Measurements from ENCODE around the gene SAG. TPM values are rescaled to one million over a fixed set of nuclear protein-coding genes. Genes with fewer than 3 reads are reported as not detected.

SAG gene
- total and polyA plus RNA-seq, 2 of the 13 experiments (the other 11 are each of a cell fraction or from before 2014, with no cell fraction given), result not detected

DNA sequence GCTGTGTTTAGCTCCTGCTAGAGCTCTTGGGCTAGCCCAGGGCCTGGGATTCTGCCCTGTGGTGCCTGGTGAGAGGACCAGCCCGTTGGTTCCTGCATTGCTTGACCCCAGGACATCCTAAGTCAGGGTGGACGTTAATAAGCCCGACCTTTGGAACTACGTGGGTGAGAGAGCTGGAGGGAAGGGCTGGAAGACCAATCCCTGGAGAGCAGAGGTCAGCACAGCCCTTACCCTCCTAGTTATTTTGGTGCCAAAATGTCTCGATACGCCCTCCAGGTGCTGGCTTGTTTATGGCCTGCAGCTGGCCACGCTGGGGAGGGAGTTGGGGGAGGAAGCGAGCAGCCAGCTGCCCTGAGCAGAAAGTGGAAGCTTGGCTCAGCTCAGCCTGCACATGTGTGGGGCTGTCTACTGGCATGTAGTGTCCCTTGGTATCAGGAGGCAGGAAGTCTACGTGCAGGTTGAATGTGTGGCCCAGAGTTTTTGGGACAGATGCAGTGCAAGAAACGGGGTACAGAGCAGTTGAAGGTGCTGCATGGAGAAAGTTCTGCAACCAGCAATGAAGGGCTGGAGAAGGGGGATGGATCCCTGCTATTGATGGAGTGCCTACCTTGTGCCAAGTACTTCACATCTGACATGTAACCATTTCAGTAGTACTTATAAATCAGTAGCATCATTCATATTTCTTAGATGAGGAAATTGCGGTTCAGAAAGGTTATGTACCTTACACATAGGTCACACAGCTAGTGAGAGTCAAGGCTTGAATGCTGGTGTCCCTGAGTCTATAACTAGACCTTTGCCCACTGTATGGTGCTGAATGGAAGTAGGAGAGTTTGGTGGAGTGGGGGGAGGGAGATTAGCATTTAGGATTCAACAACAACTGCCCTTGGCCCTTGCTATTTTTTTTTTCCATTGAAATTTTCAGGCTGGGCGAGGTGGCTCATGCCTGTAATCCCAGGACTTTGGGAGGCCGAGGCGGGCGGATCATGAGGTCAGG, 41.7 kb downstream of the SAG start (continued):
- TF ChIP-seq, protein P1, sequence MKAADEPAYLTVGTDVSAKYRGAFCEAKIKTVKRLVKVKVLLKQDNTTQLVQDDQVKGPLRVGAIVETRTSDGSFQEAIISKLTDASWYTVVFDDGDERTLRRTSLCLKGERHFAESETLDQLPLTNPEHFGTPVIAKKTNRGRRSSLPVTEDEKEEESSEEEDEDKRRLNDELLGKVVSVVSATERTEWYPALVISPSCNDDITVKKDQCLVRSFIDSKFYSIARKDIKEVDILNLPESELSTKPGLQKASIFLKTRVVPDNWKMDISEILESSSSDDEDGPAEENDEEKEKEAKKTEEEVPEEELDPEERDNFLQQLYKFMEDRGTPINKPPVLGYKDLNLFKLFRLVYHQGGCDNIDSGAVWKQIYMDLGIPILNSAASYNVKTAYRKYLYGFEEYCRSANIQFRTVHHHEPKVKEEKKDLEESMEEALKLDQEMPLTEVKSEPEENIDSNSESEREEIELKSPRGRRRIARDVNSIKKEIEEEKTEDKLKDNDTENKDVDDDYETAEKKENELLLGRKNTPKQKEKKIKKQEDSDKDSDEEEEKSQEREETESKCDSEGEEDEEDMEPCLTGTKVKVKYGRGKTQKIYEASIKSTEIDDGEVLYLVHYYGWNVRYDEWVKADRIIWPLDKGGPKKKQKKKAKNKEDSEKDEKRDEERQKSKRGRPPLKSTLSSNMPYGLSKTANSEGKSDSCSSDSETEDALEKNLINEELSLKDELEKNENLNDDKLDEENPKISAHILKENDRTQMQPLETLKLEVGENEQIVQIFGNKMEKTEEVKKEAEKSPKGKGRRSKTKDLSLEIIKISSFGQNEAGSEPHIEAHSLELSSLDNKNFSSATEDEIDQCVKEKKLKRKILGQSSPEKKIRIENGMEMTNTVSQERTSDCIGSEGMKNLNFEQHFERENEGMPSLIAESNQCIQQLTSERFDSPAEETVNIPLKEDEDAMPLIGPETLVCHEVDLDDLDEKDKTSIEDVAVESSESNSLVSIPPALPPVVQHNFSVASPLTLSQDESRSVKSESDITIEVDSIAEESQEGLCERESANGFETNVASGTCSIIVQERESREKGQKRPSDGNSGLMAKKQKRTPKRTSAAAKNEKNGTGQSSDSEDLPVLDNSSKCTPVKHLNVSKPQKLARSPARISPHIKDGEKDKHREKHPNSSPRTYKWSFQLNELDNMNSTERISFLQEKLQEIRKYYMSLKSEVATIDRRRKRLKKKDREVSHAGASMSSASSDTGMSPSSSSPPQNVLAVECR (CRISPR knock-in tag; IDR thresholded peaks at IDR 0.05; ENCODE audit: borderline replicate concordance), result peak; percentile 68
- TF ChIP-seq HDAC2 (CRISPR knock-in tag; IDR thresholded peaks at IDR 0.05) (peak; percentile 53; the same call in 1 of the 2 replicates), SOX6 (IDR thresholded peaks at IDR 0.05) (no peak), SOX6 (CRISPR knock-in tag; IDR thresholded peaks at IDR 0.05) (peak; percentile 20; the same call in 1 of the 2 replicates), REXO4 (CRISPR knock-in tag; IDR thresholded peaks at IDR 0.05; ENCODE audit: borderline replicate concordance) (no peak), FOXA3 (CRISPR knock-in tag; IDR thresholded peaks at IDR 0.05) (no peak), ZNF331 (CRISPR knock-in tag; IDR thresholded peaks at IDR 0.05) (0 out of 2 replicates have a peak, but pooled peaks have one; percentile 7), ATF7 (IDR thresholded peaks at IDR 0.05) (no peak), ATF7 (CRISPR knock-in tag; IDR thresholded peaks at IDR 0.05) (peak; percentile 56; the same call in 1 of the 2 replicates), RCOR2 (CRISPR knock-in tag; IDR thresholded peaks at IDR 0.05) (no peak), ZMYM3 (CRISPR knock-in tag; IDR thresholded peaks at IDR 0.05) (peak; percentile 34; the same call in 1 of the 2 replicates), ZNF33B (CRISPR knock-in tag; IDR thresholded peaks at IDR 0.05) (0 out of 2 replicates have a peak, but pooled peaks have one; percentile 46), HOXA3 (CRISPR knock-in tag; IDR thresholded peaks at IDR 0.05) (peak; percentile 48; the same call in 1 of the 2 replicates), NCOR1 (IDR thresholded peaks at IDR 0.05; ENCODE audit: borderline replicate concordance, low read length) (peak; percentile 41; the same call in 1 of the 2 replicates), ZNF446 (CRISPR knock-in tag; IDR thresholded peaks at IDR 0.05) (no peak), MYC (CRISPR knock-in tag; IDR thresholded peaks at IDR 0.05; ENCODE audit: borderline replicate concordance) (no peak)
- TF ChIP-seq, protein P2, sequence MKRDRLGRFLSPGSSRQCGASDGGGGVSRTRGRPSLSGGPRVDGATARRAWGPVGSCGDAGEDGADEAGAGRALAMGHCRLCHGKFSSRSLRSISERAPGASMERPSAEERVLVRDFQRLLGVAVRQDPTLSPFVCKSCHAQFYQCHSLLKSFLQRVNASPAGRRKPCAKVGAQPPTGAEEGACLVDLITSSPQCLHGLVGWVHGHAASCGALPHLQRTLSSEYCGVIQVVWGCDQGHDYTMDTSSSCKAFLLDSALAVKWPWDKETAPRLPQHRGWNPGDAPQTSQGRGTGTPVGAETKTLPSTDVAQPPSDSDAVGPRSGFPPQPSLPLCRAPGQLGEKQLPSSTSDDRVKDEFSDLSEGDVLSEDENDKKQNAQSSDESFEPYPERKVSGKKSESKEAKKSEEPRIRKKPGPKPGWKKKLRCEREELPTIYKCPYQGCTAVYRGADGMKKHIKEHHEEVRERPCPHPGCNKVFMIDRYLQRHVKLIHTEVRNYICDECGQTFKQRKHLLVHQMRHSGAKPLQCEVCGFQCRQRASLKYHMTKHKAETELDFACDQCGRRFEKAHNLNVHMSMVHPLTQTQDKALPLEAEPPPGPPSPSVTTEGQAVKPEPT (CRISPR knock-in tag; IDR thresholded peaks at IDR 0.05; ENCODE audit: low read depth), result peak; percentile 86; the same call in 1 of the 2 replicates
- TF ChIP-seq, protein P3, sequence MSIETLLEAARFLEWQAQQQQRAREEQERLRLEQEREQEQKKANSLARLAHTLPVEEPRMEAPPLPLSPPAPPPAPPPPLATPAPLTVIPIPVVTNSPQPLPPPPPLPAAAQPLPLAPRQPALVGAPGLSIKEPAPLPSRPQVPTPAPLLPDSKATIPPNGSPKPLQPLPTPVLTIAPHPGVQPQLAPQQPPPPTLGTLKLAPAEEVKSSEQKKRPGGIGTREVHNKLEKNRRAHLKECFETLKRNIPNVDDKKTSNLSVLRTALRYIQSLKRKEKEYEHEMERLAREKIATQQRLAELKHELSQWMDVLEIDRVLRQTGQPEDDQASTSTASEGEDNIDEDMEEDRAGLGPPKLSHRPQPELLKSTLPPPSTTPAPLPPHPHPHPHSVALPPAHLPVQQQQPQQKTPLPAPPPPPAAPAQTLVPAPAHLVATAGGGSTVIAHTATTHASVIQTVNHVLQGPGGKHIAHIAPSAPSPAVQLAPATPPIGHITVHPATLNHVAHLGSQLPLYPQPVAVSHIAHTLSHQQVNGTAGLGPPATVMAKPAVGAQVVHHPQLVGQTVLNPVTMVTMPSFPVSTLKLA (IDR thresholded peaks at IDR 0.05), result 0 out of 2 replicates have a peak, but pooled peaks have one; percentile 13
- TF ChIP-seq, protein P4, sequence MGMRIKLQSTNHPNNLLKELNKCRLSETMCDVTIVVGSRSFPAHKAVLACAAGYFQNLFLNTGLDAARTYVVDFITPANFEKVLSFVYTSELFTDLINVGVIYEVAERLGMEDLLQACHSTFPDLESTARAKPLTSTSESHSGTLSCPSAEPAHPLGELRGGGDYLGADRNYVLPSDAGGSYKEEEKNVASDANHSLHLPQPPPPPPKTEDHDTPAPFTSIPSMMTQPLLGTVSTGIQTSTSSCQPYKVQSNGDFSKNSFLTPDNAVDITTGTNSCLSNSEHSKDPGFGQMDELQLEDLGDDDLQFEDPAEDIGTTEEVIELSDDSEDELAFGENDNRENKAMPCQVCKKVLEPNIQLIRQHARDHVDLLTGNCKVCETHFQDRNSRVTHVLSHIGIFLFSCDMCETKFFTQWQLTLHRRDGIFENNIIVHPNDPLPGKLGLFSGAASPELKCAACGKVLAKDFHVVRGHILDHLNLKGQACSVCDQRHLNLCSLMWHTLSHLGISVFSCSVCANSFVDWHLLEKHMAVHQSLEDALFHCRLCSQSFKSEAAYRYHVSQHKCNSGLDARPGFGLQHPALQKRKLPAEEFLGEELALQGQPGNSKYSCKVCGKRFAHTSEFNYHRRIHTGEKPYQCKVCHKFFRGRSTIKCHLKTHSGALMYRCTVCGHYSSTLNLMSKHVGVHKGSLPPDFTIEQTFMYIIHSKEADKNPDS (CRISPR knock-in tag; IDR thresholded peaks at IDR 0.05), result peak; percentile 70; the same call in 1 of the 2 replicates
